DMS153 treated with DMSO at 0.1 percent for 48 hours (cell line): Measurements from ENCODE around the gene TEC.
"Not testable (repeated sequence)": the region's sequence is repeated elsewhere in the genome, so short reads cannot be mapped to it uniquely, and the experiment has no call there.

Experiments
- DNase-seq: peaks from one replicate; lab custom pipeline; 2025; ENCODE audit not compliant: unreplicated experiment; lab: John Stamatoyannopoulos, UW

Gene TEC

DNA sequence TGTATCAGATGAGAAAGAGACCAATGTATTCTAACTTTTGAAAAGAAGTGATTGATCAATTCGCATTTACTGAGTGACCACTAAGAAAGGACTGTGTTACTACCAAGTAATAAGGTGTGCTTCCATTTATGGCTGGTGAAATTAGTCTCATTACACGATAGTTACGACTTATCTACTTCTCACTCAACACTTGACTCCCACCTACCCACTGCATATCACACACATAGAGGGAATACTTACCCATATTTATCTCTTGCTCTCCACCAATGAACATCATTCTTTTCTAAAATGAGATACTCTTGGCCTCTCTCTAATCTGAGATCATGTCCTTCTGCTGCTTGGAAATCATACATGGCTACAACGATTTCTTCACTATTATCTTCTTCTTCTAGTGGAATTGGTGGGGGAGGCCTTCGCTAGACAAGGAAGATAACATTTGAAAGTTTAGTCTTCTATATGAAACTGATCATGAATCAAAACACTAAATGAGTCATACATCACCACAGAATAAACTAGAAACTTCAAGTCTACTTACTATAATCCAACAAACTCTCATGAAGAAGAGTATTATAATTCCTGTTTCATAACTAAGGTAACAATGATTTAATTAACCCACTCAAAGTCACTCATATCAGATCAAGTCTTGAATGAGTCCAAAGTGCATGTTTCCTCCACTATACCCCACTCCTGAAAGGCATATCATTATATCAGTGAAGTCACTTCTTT, 101.9 kb downstream of the TEC start:
- no peak for DNase-seq

DNA sequence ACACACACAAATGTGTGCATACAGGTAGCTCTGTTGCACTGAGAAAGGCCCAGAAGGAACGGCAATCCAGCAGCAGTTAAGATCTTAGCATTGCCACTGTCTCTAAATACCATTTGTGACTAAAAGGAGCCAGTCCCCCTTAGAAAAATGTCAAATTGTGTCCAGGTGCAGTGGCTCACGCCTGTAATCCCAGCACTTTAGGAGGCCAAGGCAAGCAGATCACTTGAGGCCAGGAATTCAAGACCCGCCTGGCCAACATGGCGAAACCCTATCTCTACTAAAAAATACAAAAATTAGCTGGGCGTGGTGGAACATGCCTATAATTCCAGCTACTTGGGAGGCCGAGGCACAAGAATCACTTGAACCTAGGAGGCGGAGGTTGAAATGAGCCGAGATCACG, 105.1 kb downstream of the TEC start:
- not testable (repeated sequence) for DNase-seq

DNA sequence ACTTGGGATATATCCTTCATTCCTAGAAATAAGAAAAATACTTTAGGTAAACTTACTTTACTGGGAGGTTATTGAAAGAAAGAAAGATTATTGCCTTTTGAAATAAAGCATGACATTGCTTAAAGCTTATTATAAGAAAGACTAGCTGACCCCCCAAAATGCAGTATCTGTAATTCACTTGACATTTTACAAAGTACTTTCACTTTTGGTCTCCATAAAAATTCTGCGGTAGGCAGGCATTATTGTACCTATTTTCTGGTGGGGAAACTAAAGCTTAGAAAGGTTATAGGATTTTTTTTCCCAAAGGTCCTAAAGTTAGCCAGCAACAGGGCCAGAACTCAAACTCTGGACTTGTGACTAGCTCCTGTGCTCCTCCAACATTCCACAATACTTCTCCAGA, 105.9 kb downstream of the TEC start:
- DNase-seq = no peak

DNA sequence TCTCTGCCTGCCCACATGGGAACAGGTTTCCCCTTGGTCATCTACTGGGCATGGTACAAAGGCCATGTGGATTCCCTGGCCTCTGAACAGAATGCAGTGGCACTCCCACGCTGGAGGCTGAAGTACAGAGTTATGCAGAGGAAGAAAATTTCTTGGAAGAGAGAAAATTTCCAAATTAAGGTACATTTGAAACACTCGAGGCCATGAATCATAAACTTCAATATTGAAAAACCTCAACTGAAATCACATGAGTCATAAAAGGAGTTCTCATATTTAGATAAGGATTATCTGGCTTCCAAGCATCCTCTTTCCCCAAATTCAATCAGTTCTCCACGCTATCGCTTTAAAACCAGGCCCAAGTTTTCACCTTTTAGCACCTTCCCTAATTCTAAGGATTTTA, 107.5 kb downstream of the TEC start:
- no peak for DNase-seq

DNA sequence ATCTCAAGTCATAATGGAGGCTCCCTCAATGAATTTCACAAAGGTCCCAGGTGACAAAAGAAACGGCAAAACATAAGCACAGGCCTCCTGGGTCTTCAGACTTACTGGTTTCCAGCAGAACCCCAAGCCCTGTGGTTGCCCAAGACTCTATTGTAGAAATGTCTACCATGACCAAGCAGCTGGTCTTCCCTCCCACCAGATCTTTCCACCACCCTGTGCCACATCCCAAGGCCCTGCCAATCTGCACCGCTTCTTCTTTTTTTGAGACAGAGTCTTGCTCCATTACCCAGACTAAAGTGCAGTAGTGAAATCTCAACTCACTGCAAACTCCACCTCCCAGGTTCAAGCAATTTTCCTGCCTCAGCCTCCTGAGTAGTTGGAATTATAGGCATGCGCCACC, 112.4 kb downstream of the TEC start:
- no peak for DNase-seq

DNA sequence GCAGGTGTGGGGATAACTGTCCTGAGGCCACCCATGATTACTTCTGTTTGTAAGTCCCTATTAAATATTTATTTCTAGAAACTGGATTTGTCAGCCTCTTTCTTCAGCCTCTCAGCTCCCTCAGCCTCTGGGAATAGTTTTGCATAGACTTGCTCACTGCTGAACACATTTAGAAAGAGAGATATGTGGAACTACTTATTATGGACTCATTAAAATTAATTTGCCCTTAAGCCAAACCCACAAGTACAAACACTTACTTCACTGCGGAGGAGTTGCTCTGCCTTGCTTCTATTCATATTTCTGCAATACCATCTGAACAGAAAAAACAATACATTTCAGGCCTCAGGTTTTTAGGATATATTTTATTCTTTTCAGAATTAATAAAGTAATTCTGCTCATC, 113.2 kb downstream of the TEC start:
- no peak for DNase-seq

DNA sequence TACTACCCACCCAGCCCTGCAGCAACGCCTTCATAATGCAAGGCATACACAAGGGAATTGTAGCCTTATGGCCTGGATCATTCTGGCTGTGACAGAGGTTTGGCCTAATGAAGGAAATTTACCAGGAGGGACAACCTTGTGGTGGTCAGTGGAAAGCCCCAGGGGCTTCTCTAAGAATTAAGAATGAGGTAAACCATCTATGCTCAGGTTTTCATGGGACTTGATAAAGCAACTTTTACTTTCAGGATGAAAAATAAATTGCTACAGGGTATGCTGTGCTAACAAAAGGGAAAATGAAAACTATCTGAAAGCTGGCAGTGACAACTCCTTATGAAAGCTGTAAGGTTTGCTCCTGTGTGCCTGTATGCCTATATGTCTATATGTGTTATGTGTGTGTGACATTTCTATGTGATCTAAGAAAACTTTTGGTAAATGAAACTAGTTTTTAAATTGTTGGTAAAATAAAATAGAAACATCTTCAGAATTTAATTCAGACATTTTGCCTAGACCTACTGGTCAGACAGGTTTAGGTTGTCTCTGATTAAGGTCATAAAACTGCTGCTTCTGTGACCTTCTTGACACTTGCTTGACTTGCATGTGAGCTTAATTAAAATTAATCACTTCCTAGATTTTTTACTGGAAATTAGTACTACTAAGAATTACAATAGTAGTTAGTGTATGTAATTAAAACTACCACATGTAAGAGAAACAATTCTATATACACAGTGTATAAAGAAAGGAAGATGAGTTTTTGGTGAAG, 115.7 kb downstream of the TEC start:
- no peak for DNase-seq

DNA sequence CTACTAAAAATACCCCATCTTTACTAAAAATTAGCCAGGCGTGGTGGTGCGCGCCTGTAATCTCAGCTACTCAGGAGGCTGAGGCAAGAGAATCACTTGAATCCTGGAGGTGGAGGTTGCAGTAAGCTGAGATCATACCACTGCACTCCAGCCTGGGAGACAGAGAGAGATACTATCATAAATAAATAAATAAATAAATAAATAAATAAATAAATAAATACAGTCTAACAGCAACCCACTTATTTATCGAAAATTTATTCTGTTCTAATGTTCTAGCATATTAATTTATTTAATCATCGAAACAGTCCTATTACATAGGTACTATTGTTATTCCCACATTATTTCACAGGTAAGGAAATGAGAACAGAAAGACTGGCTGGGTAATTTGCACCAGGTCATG, 117.4 kb downstream of the TEC start:
- no peak for DNase-seq

DNA sequence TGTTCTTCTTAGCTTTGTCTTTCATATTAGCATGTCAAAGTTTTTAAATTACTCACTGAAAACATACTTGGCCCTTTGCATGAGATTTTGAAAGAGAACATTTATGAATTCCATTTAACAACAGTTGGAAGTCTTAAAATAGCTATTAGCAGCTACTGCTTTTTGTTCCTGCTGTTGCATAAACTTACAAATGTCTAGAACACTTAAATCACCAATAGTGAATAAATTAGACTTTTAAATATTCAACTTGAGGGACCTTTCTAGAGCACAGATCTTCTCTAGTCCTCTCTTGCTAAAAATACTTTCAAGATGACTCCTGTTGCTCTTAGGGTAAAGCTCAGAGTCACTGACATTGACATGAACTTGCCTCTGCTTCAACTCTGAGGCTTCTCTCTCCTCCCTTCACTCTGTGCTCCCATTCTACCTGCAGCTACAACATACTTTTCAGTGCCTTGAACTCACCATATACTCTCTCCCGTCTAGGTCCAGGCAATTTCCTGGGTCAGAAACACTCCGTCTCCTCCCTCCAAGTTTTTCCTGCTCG, 119.7 kb downstream of the TEC start:
- DNase-seq = no peak

DNA sequence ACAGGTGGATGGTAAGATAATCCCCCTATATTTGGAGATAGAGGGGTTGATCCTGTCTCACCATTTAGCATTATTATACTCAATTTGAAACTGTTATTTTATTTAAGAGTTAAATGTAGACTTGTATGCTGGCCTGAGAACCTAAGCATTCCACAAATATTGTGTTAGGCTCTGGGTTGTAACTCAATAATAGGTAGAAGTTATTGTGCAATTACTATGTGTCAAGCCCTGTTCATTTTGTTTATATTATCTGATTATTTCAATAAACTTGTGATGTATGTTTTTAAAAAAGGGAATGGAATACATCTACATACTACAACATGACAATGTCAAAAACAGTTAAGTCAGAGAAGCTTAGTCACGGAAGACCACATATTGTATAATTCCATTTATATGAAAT, 122.0 kb downstream of the TEC start:
- DNase-seq = no peak

DNA sequence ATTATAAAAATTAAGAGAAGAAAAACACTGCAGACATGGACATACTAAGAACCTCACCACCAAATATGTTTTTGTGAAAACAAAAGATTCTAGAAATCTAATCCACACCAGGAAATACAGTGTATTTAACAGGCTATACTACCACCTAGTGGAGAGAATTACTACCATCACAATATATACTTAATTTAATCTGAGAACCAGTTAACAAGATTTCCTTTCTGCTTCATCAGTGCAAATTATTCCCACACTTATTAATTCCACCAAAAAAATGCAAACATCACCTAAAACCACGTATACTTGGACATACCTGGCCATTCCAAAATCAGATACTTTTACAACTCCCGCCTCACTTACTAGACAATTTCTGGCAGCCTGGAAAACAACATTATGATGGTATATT, 128.6 kb downstream of the TEC start:
- no peak for DNase-seq

DNA sequence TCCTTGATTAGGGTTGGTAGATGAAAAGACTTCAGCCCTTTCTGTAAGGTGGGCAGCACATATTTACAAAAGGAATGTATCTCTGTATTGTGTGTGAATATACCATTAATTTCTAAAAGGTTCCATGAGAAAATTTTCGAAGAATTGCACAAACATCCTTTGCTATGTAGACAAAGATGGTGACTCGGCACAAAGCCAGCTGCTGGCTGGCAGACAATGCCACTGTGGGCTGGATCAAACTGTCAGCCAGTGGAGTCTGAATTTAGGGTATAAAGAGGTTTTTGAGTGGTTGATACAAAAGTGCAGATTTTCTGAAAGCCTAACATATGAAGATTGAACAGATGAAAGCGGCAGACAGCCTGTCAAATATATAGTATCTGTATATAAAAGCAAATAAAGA, 129.9 kb downstream of the TEC start:
- no peak for DNase-seq

DNA sequence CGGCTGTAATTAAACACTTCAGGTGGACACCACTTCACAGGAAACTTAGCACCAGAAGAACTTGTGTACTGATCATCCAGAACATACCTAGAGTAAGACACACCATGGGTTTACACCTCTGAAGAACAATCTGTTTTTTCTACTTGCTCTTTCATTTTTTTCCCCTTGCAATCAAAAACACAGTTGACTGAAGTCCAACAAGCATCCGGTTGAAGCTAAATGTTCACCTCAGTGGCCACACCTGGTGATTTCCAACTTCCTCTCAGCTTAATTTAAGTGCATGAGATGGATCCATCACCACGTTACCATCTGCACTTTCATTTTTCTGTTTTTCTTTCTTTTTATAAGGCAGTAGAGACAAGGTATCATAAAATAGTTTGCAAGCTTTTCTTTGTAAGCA, 130.7 kb downstream of the TEC start:
- no peak for DNase-seq

DNA sequence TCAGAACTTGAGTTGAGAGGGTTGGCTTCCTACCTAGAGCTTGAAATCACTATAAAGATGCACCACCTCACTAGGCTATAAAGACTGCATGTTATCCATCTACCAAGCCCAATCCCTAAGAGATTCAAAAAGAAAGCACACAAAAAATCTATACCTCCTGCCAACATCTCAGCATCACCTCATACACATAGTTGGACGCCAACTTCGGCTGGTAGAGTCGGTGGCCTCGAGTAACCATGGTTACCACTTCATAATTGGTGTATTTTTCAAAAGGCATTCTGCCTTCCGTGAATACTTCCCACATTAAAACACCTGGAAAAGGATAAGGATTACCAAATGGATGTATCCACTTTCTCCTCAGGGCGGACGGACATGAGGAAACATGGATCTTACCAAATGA, 131.1 kb downstream of the TEC start:
- no peak for DNase-seq

DNA sequence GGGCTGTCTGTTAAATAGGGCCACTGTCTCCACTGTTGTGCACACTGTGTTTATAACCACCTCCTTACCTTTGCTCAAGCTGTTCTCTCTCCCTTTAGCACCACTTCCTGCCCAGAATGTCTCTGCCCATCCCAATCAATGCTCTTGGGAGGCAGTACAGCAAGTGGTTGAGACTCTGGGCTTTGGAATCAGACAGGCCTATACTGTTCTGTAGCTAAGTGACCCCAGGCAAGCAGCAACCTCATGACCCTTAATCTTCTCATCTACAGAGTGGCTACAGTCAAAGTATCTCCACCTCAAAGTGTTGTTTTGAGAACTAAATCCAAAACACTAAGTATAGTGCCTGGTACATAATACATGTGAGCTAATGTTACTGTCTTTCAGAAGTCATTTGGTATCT, 131.8 kb downstream of the TEC start:
- DNase-seq = no peak

DNA sequence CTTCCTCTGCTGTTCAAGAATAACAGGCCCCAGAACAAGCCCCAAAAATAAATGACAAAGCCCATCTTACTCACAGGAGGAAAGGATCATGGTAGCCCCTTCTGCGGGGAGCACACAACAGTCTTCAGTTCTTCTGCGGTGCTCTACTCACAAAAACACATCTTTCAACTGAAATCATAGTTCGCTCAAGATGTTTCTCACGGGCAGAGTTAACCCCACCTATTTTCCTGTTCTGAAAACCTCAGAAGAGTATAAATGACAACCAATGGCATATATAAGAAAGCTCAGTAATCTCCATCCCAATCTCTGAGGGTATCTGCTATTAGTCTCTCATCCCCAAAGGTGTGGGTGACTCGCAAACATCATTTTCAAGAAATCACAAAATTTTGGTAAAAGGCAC, 135.6 kb downstream of the TEC start, which contains the start of gene TXK:
TSS of gene TXK (minus strand) at position 170 of the 400 bp plus-strand sequence. CDS start at position 90, 80 bp downstream.
- no peak for DNase-seq

DNA sequence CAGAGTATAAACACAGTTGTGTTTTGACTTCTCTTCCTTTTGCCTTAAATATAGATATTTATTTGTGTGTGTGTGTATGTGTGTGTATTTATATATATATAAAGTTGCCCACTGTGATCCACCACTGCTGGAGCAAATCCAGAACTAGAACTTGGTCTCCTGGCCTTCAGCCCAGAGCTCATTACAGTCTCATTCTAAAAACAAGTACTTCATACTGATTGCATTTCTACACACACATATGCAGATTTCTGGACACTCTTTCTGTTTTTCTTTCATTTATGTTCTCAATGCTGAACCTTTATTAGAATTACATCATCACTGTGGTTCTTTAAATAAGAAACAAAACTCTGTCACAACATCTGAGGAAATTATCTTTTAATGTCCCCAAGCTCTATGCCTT, 136.0 kb downstream of the TEC start:
- DNase-seq = no peak

DNA sequence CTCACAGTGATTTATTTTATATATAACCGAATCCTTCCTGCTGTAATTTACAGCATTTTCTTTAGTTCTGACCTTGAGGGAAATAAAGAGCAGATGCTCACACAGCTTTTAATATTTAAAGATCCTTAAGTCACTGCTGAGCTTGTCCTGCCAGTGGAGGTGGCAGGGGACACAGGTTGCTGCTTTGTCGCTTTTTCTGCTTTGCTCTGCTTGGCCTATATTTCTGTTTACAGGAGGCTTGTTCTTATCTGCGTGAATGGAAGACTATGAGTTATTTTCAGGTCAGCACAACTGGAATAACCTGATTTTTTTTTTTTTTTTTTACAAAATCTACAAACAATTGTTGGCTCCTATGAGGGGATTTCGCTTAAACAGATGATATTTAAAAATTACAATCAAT, 137.9 kb downstream of the TEC start:
- DNase-seq = no peak

DNA sequence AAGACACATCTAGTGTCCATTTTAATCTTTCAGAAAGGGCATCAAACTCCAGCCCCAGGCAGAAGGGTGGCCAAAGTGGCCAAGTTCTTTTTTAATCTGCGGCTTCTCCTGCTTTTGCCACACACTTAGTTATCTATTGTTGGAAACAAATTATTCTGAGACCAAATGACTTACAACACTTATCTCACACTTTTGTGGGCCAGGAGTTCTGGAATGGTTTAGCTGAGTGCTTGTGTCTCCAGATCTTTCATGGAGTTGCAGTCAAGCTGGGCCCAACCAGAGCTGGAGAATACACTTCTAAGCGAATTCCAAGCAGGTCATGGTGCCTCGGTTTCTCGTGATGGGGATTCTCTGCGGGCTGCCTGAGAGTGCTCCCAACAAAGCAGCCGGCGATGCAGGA, 139.5 kb downstream of the TEC start:
- no peak for DNase-seq

DNA sequence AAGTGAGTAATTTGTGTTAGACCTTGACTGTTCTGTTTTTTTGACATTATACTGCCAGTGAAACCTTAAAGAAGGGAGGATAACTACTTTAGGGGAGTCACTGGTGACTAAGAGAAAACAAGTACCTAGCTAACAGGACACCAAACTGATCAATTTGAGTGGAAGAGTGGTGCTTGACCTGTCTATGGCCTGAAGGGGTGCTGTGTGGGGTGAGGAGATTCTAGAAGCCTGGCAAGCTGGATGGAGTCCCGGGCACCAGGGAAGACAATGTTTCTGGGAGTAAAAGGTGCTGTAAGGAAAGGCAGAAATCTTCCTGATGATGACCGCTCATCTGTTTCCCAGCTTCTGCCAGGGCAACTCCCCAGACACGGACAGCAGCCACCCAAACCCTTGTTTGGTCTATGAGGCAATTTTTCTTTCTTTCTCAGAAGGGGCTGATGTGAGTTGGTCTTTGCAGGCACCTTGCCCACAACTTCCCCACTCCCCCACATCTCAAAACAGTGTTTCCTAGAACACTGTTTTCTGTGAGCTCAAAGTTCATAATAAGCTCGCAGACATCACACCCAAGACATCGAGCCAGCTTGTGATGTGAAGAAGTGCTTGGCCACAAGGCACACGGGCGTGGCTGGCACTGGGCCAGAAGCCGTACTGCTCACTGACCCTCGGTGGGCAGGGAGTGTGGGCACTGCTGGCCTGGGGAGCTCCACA, 140.2 kb downstream of the TEC start:
- no peak for DNase-seq

DNA sequence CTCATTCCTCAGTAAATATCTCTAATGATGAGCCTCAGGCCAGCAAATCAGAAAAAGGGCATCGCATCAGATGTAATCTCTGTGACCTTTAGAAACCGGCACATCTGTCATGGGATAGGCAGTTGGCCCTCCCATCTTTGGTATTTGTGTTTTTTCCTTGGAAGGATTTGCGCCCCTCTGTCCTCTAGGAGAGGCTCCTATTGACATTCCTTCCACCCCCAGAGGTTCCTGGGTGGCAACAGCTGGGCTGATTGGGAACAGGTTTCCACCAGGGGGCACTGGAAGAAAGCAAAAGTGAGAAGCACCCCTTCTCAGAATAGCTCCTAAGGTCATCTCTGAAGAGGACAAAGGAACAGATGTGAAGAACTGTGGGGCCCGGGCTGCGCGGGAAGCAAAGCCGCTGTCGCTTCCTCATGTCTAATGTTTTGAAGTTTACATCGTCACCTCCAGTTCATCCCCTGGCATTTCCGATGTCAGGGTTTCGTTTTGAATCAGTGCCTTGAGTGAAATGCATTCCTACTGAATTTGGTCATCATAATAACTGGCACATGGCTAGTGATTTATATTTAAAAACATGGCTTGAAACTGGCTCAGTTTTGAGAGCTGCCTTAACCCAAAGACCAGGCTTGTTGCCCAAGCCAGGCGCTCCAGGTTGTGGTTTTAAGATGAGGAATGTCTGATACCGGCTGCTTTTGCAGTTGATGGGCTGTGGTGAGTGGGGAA, 141.8 kb downstream of the TEC start:
- no peak for DNase-seq
